ENCODE data around the gene F2. TPM values are rescaled to one million over a fixed set of nuclear protein-coding genes. Genes with fewer than 3 reads are reported as not detected.

F2 gene
- total and polyA plus RNA-seq, 2 of the 13 experiments (the other 11 are each of a cell fraction or from before 2014, with no cell fraction given): 330 to 801 TPM

GRCh38 chr11:46695345-46696211, 23.4 kb upstream of the F2 start (continued):
- TF ChIP-seq SOX13 (IDR thresholded peaks at IDR 0.05): no peak
- TF ChIP-seq SOX13 (CRISPR knock-in tag; conservative IDR thresholded peaks at IDR 0.05 in 1 of 2, IDR thresholded peaks at IDR 0.05 in 1 of 2): peak in 1 of 2 experiments; percentile 67; a peak in 2 of 4 replicates
- peak; percentile 94 for TF ChIP-seq ZNF878 (CRISPR knock-in tag; IDR thresholded peaks at IDR 0.05)
- TF ChIP-seq ZNF530 (CRISPR knock-in tag; IDR thresholded peaks at IDR 0.05; ENCODE audit: low read depth): no peak
- TF ChIP-seq UBTF (CRISPR knock-in tag; IDR thresholded peaks at IDR 0.05): peak; percentile 32; the same call in 1 of the 2 replicates
- peak; percentile 90 for TF ChIP-seq RNF2 (conservative IDR thresholded peaks at IDR 0.05; ENCODE audit: low read depth)
- TF ChIP-seq SP140L (CRISPR knock-in tag; IDR thresholded peaks at IDR 0.05; ENCODE audit: borderline replicate concordance): no peak
- TF ChIP-seq NFIB (CRISPR knock-in tag; IDR thresholded peaks at IDR 0.05; ENCODE audit: borderline replicate concordance): no peak
- peak; percentile 45 for TF ChIP-seq TEAD3 (CRISPR knock-in tag; optimal IDR thresholded peaks at IDR 0.05; ENCODE audit: borderline replicate concordance)
- no peak for TF ChIP-seq BHLHE40 (IDR thresholded peaks at IDR 0.05; ENCODE audit: low read length)
- TF ChIP-seq EEA1 (CRISPR knock-in tag; IDR thresholded peaks at IDR 0.05; ENCODE audit: borderline replicate concordance): no peak
- TF ChIP-seq ZBTB40 (IDR thresholded peaks at IDR 0.05): no peak
- TF ChIP-seq ZBTB40 (CRISPR knock-in tag; IDR thresholded peaks at IDR 0.05): peak; percentile 86
- peak; percentile 67; the same call in 1 of the 2 replicates for TF ChIP-seq HNF4A (CRISPR knock-in tag; IDR thresholded peaks at IDR 0.05)
- no peak for TF ChIP-seq BCLAF1 (IDR thresholded peaks at IDR 0.05)
